HK-2 (cell line): ENCODE measurements around the gene FCGR3B.
"Not testable (repeated sequence)": the region's sequence is repeated elsewhere in the genome, so short reads cannot be mapped to it uniquely, and the experiment has no call there.

ENCODE experiments used
- DNase-seq: peaks from one replicate; pipeline ENCODE4 v3.0.0-alpha.2; 2018; ENCODE audit not compliant: unreplicated experiment

The FCGR3B gene

DNA sequence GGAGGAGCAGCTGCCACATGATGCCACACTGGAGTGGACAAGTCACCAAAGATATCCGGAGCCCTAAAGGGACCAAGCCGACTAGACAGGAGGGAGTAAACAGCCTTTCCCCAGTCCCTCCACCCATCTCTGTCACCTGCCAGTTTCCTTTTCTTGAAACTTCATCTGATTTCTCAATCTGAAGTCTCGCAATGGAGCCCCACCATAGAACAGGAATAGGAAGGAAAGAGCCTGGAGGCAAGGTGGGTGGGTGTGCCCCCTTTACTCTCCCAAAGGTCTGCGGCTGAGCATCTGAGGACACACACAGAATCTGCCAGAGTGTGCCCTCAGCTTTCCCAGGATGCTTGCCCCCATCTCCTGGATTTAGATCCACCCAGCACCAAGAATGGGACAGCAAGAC is at the start of gene FCGR3B:
Gene FCGR3B, minus strand, starts transcription at position 101 of the 400 bp plus-strand sequence. Its CDS starts 82 bp downstream, at position 19.
- DNase-seq, result no peak

DNA sequence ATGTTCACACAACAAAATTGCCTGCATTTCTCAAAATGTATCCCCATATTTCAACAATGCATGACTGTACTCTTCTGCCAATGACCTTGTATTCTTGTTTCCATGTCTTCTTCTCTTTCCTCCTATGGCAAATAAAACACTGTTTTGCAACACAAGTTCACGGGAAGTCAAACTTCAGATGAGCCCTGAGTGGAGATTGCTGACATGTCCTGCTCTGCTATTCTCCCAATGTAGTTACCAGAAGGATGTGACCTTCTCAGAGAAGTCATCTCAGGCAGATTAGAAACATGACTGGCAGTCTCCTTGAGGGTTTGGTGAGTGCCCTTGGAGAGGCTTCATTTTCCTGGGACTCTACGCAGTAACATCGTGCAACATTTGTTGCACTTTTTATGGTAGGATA is 47.5 kb upstream of the FCGR3B start:
- no peak for DNase-seq

DNA sequence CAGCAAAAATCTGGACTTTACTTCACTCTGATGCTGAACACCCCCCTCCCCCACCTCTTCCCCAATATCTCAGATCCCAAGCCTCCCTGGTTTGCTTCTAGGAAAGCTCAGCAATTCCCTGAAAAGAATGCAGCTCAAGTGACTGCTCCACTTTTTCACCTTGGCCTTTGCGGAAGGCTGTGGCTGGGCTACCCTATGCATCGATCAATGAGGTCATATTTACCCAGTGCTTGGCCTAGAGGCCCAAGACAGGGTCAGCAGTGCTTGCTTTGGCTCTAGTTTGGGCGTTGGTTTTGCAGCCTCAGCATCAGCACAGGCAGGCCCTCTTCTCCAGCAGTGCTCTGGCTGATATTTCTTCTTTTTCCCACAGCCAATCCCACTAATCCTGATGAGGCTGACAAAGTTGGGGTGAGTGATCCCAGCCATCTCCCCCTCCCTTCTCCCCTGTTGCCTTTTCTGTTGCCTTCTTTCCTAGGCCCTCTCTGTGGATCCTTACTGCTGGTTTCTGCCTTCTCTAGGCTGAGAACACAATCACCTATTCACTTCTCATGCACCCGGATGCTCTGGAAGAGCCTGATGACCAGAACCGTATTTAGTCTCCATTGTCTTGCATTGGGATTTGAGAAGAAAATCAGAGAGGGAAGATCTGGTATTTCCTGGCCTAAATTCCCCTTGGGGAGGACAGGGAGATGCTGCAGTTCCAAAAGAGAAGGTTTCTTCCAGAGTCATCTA is 46.1 kb upstream of the FCGR3B start:
- no peak for DNase-seq

DNA sequence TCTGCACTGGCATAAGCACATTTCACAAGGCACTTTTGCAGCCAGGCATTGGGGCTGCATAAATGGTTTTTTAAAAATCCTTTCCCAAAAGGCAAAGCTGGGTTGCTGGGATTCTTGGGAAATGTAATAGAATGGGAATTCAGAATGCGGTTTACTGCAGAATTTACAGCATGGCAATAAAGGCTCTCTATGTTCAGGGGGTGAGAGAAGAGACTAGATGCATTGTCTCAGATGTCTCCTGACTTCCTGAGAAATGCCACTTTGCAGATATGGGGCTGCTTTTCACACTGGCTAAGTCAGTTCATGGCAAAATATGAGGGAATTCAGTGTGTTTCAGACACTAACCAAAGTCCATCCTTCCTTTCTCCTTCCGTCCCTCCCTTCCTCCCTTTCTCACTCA is 45.5 kb upstream of the FCGR3B start:
- DNase-seq, result no peak

DNA sequence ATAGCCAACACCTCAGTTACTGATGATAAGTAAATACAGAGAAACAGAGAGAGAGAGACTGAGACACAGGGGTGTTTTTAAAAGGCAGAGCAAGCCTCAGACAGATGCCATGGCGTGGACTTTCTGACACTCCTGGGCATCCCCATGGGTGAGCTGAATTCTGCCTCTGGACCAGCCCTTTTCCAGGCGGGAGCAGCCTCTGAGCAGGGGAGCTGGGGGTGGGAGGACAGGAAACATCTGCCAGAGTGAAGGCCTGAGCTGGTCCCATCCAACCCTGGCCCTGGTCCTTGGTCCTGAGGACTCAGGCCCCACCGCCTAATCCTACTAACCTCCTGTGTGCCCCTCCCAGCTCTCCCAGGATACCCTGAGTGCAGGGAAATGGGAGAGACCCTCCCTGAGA is 43.9 kb upstream of the FCGR3B start:
- not testable (repeated sequence) for DNase-seq

DNA sequence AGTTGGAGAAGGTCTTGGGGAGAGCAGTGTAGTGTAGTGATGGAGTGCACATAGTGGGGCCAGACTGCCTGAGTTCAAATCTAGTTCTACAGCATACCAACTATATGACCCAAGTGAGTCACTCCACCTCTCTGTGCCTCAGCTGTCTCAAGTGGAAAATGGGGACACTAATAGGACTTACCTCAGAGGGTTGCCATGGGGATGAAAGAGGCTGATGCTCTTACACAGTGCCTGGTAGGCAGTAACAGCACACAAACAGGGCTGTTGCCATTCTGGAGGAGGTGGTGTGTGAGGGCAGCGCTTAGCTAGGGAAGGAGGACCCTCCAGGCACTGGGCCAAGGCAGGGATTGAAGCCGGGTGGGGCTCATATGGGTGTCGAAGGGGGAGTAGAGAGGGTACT is 43.5 kb upstream of the FCGR3B start:
- not testable (repeated sequence) for DNase-seq

DNA sequence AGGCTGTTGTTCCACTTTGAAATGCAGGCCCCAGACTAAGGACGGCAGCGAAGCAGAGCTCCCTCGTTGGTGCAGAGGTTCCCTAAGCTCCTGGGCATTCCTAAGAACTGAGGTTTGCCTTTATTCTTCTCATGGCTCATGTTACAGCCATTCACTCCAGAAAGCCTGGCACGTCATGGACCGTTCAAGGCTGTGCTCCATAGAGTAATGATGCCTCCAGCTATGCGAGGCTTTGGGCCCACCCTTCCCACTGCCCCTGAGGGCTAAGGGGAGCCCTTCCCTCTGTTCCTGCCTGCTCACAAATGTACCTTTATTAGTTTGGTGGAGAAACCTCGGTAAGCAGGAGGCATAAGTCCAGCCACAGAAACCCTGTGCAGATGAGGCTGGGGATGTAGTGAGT is 42.5 kb upstream of the FCGR3B start:
- not testable (repeated sequence) for DNase-seq

DNA sequence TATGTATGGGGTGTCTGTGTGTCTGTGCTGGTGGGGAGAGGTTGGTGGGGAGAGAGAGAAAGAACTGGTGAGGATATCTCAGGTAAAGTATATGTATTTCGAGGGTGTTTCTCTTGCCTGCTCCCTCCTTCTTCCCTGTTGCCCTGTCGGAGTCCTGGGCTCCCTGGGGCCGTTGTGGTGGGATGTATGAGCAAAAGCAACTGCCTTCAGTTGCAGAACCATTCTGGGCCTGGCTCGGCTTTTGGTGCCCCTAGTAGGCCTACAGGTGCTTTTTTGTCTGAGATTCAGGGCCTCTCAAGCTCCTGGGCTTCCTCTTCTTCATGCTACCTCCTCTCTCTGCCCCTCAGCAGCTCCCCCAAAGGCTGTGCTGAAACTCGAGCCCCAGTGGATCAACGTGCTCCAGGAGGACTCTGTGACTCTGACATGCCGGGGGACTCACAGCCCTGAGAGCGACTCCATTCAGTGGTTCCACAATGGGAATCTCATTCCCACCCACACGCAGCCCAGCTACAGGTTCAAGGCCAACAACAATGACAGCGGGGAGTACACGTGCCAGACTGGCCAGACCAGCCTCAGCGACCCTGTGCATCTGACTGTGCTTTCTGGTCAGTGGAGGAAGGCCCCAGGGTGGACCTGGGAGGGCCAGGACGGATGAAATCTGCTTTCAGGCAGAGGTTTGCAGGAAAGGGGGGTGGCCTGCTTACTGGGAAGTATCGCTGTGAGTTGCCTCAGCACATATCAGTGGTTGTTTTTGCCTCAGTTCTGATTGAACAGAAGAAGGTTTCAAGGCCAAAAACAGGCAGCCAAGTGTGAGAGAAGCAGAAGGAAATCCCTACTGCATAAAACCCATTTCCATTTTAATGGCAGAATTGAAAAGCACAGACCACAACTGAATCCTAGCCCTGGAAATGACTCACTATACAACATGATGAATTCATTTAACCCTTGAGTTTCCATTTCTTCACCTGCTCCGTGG is 40.4 kb upstream of the FCGR3B start:
- not testable (repeated sequence) for DNase-seq

DNA sequence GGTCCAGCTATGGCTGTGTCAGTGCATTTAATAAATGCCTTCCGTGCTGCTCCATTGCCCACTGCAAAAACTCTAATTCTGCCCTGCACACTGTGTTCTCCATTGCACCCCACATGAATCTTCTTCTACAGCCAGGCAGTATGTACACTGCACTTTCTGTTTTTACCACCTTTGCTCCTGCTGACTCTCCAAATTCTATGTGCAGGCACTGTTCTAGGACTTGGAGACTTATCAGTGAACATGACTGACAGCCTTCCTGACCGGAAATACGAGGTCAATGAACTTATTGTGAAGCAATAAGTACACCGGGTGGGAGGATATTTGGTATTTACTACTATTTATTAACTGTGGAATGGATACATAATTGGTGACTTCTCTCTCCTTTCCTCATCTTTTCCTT is 33.7 kb upstream of the FCGR3B start:
- DNase-seq, result not testable (repeated sequence)

DNA sequence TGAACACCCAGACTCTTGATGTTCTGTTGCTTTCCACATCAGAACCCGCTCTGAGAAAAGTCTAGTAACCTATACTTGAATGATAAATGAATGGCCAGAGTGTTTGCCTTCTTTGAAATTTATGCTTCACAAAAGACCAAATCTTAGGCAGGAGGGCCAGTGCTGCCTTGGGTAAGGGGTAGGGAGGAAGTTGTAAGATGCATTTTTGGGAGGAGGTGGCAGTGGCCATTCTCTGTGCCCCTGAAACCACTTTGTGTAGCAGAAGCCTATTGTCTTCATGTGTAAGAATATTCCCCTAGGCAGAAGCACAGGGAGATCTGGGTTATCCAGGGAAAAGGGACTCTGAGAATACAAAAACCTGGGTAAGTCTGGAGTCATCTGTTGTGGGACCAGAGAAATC is 32.6 kb upstream of the FCGR3B start:
- not testable (repeated sequence) for DNase-seq

DNA sequence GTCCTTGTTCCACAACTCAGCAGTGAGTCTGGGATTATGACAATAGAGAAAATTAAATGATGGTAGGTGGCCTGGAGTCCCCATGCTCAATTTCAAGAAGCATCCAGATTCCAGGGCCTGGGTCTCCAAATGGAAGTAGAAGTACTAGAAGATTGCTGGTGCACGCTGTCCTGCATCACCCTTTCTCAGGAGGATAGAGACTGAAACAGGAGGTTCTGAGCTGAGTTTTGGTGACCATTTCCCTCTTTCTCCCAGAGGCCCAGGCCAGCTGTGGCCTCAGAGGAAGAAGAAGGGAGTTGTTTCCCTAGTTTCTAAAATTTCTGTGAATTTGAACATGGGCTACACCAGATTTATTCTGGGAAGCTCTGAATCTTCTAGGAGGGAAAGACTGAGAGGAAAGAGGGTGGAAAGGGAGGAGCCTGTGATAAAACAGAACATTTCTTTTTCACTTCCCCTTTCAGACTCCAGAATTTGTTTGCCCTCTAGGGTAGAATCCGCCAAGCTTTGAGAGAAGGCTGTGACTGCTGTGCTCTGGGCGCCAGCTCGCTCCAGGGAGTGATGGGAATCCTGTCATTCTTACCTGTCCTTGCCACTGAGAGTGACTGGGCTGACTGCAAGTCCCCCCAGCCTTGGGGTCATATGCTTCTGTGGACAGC is 31.8 kb upstream of the FCGR3B start, which contains the start of gene FCGR2B:
Gene FCGR2B, plus strand, starts transcription at position 460 of the 656 bp plus-strand sequence. Its CDS starts 99 bp downstream, at position 559.
- DNase-seq, result not testable (repeated sequence)

DNA sequence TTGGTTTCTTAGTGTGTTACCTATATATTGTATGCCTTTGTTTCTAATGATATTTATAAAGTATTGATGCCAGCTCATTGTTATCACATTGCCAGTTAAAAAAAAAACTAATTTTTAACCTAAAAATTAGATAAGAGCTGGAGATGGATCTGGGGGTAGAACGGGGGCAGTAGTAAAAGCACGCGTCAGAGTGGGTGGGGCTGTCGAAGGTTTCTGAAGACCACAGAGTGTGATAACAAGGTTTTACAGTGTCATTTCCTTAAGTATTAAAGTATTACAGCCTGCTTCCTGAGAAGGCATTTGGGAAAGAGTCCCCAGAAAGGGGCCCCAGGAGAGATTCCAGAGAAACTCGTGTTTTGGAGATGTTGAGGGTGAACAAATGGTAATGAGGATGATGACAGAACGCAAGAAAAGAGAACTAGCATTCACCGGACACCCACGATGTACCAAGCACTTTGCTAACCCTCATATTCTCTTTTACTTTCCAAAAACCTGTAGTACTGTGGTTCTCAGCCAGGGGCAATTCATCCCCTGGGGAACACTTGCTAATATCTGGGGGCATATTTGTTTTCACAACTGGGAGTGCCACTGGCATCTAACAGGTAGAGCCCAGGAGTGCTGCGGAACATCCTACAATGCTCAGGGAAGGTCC is 30.8 kb upstream of the FCGR3B start:
- not testable (repeated sequence) for DNase-seq

DNA sequence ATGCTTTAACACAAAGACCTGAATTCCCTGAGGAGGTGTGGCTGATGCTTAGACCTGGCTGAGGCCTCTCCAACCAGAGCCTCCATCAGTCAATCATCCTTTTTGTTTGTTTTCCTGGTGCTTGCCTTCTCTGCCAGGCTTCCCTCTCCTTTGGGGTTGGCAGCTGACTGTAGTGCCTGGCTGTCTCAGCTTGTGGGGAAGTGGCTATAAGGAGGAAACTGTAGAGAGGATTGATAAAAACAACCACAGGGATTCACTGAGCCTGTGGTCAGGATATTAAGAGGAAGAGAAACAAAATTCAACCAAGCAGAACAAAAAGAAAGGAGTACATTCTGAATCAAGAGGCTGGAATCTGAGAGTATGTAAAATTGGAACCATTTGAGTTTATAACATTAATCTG is 27.5 kb upstream of the FCGR3B start:
- not testable (repeated sequence) for DNase-seq

DNA sequence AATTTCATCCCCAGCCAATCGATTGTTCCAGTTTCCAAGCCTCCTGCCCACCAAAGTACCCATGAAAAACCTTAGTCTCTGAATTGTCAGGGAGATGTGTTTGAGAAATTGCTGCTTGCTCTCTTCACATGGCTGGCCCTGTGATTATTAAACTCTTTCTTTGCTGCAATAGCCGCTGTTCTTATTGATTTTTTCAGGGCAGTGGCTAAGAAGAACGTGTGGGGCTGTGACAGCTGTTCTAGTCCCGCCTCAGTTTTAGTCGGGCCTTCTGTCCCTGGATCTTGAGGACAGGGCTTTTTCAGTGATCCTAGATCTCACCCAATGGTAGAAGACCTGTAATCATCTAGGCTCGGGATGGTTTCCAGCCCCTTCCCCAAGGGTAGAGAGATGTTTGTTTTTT is 23.0 kb upstream of the FCGR3B start:
- not testable (repeated sequence) for DNase-seq

DNA sequence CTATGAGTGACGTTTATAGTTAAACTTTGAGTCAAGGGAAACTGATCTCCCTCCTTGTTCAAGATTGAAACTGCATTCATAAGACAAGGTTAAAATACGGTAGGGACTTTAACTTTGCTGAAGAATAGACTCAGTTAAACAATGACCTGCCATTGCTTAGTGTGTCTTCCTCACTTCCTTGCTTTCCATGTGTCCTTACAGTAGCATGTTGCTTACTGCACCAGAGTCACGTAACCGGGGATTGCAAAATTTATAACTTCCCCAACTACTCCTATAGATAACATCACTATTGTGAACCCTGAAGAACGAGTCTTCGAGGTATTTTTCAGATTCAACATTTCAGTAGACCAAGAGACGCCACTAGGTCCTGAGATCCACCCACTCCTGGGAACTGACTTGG is 22.6 kb upstream of the FCGR3B start:
- not testable (repeated sequence) for DNase-seq

DNA sequence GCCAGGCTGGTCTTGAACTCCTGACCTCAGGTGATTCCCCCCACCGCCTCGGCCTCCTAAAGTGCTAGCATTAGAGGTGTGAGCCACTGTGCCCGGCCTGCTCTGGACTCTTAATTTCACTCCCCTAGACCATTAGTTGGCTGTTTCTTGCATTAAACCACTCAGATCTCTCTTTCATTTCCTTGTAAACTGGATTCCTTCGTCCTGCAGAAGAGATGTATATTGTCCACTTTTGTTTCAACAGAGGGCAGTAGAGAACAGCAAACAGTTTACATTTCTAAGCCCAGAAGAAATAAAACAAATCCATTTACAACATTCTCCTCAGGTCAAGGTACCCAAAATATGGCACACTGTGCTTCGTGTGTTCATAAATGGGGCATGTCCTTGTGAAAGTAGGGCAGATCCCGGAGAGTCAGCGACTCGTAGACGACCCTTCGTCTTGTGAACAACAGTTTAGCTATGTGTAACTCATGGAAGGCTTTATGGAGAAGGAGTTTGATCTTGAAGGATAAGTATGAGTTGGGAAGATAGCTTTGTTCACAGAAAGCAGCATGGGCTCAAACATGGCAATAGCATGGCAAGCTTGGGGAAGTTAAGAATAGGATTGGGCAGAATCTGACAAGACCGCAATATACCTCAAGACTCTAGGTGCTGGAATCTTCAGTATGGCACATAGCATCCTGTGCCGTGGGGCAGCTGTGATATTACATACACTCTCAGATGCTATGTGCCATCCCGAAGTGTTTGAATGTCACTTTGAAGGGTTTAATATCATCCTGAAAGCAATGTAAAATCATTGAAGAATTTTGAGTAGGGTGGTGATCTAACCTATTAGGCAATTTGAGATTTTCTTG is 16.8 kb upstream of the FCGR3B start:
- not testable (repeated sequence) for DNase-seq

DNA sequence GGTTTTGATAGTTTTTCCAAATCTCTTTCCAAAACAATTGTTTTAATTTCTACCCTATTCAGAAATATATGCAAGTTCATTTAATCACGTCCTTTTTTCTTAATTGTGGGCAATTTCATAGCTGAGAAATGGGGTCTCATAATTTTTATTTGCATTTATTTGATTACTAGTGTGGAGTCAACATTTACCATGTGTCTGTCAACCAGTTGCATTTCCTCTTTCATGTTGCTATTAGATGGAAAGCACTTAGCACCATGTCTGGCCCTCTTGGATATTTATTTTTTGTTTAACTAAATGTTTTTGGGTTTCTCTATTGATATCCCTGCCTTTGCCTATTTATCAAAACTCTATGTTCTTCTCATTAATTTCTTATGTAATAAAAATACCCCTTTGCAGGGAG is 13.9 kb upstream of the FCGR3B start:
- not testable (repeated sequence) for DNase-seq

DNA sequence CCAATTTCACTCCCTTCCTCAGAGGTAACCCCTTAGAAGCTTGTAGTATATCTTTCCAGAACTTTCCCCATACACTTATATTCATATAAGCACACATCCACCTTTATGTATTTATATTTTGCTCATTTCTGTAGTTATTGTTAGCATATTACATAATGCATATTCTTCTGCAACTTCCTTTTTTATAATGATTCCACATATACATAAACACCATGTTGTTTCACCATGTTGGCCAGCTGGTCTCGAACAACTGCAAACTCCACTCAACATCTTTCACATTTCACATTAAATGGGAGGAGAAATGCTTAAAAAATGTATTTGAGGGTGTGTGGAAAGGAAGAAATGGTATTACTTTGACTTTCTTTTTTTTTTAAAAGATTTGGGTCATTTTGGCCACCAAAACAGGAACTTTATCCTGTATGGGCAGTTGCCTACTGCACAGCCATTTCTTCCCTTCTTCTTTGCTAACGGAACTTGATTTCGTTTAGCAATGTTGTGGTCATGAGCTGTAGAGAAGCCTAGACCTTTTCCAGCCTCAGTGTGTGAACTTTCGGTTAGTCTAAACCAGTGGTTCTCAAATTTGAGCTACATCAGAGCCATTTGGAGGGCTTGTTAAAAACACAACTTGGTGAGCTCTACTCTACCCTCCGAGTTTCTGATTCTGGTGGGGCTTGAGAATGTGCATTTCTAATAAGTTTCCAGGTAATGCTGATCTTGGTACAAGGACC is 12.7 kb upstream of the FCGR3B start:
- DNase-seq, result not testable (repeated sequence)

DNA sequence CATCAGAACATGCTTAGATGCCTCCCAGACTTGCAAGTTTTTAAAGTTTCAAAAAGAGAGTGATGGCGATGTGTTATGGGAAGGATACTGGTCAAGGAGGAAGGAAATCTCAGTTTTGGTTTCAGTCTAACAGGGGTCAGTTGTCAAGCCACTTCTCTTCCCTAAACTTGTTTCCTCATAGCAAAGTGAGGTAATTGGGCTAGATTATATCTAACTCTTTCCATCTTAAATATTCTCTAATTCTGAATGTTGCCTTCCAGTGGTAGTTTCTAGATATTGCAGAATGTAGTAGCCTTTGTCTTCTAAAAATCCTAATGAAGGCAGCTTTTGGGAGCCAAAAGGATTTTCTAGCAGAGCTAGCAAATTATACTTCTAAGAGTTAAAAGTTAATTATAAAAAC is 11.7 kb upstream of the FCGR3B start:
- not testable (repeated sequence) for DNase-seq

DNA sequence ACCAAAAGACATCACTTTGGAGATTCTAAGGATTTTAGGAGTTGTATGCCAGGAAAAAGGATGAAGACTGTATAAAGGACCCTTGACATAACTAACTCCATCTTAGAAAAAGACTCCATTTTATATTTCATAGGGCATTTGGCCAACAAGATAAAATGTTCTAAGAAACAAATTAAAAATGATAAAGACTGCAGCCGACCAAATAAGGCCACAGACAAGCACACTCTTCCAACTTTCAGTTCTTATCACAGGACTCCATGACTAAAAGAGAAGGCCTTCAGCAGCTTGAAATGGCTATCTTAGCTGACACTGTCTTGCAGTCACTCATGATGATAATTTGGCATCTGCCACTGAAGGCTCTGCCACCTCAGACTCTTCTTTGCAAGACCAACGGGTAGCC is 8.2 kb upstream of the FCGR3B start:
- DNase-seq, result not testable (repeated sequence)
